Neural cell (in vitro differentiated cells): ENCODE data around the gene EAPP.

Source experiments
- POLR2AphosphoS5 ChIP-seq: IDR thresholded peaks from 2 replicates; pipeline ENCODE4 v1.6.1; 2012
- RAD21 ChIP-seq: fragments of 450-650 bp; conservative IDR thresholded peaks from 2 replicates; pipeline ENCODE4 v1.6.1; 2014; ENCODE audit warnings: antibody characterized with exemption, mild to moderate bottlenecking, moderate library complexity
- TF ChIP-seq, protein P1 (sequence below): fragments of 450-650 bp; IDR thresholded peaks from 2 replicates; pipeline ENCODE4 v1.5.1; 2014; ENCODE audit warnings: antibody characterized with exemption, mild to moderate bottlenecking, moderate library complexity; ENCODE audit not compliant: poor library complexity, severe bottlenecking

DNA sequence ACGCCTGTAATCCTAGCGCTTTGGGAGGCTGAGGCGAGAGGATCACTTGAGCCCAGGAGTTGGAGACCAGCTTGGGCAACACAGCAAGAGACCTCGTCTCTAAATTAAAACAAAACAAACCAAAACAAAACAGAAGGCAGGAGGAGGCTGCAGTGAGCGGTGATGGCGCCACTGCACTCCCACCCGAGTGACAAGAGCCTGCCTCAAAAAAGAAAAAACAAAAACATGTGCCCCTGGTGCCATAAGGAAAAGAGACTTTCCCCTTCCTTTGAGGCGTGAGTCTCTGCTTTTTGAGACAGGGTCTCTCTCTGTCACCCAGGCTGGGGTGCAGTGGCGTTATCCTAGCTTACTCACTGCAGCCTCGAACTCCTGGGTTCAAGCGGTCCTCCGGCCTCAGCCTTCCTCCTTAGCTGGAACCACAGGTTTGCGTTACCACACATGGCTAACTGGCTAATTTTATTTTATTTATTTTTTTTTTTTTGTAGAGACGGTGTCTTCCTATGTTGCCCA lies 9.0 kb upstream of the EAPP start:
- TF ChIP-seq, protein P1, sequence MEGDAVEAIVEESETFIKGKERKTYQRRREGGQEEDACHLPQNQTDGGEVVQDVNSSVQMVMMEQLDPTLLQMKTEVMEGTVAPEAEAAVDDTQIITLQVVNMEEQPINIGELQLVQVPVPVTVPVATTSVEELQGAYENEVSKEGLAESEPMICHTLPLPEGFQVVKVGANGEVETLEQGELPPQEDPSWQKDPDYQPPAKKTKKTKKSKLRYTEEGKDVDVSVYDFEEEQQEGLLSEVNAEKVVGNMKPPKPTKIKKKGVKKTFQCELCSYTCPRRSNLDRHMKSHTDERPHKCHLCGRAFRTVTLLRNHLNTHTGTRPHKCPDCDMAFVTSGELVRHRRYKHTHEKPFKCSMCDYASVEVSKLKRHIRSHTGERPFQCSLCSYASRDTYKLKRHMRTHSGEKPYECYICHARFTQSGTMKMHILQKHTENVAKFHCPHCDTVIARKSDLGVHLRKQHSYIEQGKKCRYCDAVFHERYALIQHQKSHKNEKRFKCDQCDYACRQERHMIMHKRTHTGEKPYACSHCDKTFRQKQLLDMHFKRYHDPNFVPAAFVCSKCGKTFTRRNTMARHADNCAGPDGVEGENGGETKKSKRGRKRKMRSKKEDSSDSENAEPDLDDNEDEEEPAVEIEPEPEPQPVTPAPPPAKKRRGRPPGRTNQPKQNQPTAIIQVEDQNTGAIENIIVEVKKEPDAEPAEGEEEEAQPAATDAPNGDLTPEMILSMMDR, result no peak
- TF ChIP-seq RAD21, result no peak
- TF ChIP-seq POLR2AphosphoS5, result no peak
